Measurements from ENCODE around the gene CERS6. TPM values are rescaled to one million over a fixed set of nuclear protein-coding genes. Genes with fewer than 3 reads are reported as not detected.

CERS6 gene
- total RNA-seq, 1 donor from 2014 or later: 66.5 TPM

DNA sequence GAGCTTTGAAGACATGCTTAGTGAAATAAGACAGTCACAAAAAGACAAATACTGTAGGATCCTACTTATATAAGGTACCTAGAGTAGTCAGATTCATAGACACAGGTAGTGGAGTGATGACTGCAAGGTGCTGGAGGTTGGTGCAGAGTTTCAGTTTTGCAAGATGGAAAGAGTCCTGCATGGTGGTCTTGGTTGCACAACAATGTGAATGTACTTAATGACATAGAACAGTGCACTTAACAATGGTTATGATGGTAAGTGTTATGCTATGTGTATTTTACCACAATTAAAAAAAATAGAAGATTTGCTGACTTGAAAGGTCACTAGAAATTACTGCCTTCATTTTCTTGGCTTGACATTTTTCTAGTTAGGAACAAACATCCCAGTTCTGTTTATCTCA is 9.5 kb downstream of the CERS6 start:
- DNase-seq (ENCODE audit: low spot score in 2 of 2, unreplicated experiment in 2 of 2): no peak
- Mint-ChIP-seq H3K27me3 (ENCODE audit: low read depth) (no peaks in the 10 kb centered on the region), H3K36me3 (peaks cover 2% of the 10 kb centered on the region), H3K4me3 (no peak overlapping the region), H3K4me1 (peaks cover 78% of the 10 kb centered on the region), H3K9me3 (no peaks in the 10 kb centered on the region), H3K27ac (peak overlapping the region; percentile 94)
- TF ChIP-seq, protein P1, sequence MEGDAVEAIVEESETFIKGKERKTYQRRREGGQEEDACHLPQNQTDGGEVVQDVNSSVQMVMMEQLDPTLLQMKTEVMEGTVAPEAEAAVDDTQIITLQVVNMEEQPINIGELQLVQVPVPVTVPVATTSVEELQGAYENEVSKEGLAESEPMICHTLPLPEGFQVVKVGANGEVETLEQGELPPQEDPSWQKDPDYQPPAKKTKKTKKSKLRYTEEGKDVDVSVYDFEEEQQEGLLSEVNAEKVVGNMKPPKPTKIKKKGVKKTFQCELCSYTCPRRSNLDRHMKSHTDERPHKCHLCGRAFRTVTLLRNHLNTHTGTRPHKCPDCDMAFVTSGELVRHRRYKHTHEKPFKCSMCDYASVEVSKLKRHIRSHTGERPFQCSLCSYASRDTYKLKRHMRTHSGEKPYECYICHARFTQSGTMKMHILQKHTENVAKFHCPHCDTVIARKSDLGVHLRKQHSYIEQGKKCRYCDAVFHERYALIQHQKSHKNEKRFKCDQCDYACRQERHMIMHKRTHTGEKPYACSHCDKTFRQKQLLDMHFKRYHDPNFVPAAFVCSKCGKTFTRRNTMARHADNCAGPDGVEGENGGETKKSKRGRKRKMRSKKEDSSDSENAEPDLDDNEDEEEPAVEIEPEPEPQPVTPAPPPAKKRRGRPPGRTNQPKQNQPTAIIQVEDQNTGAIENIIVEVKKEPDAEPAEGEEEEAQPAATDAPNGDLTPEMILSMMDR (IDR thresholded peaks at IDR 0.05; ENCODE audit: unreplicated experiment): no peak

DNA sequence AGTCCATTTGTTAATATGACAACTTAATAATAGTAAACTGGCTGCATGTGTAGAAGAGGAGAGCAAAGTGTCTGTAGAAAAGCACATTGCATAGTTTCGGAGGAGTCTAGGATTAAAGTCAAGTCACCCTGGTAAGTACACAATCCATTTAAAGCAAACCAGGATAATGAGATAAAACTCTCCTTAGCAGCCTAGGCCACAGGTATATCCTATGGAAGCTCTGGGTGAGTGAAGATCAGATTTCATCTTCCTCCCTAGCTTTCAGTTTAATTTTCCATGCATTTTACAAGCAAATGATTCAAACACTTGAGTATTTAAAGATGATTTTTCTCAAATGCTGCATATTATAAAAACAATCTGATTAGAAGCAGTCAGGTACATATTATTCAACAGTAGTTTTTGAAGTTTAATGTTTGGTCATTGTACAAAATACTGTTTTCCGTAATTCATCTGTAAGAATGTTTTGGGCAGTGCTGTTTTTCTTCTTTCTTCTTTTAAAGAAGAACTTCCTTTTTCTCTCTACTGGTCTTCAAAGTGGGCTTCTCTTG is 10.2 kb downstream of the CERS6 start:
- peak overlapping the region; percentile 22 for H3K4me3 Mint-ChIP-seq
- peaks cover 78% of the 10 kb centered on the region for H3K4me1 Mint-ChIP-seq
- H3K9me3 Mint-ChIP-seq: no peaks in the 10 kb centered on the region
- H3K27me3 Mint-ChIP-seq (ENCODE audit: low read depth): no peaks in the 10 kb centered on the region
- DNase-seq (ENCODE audit: low spot score in 2 of 2, unreplicated experiment in 2 of 2): no peak
- H3K27ac Mint-ChIP-seq: peak overlapping the region; percentile 94
- TF ChIP-seq, protein P1 (IDR thresholded peaks at IDR 0.05; ENCODE audit: unreplicated experiment): no peak
- H3K36me3 Mint-ChIP-seq: peaks cover 2% of the 10 kb centered on the region

GRCh38 chr2:168466834-168467565 is 10.9 kb downstream of the CERS6 start:
- Mint-ChIP-seq H3K4me1 (peaks cover 79% of the 10 kb centered on the region), H3K27me3 (ENCODE audit: low read depth) (no peaks in the 10 kb centered on the region), H3K4me3 (peak overlapping the region; percentile 25), H3K9me3 (no peaks in the 10 kb centered on the region), H3K36me3 (peaks cover 2% of the 10 kb centered on the region), H3K27ac (peak overlapping the region; percentile 94)
- DNase-seq (ENCODE audit: low spot score in 2 of 2, unreplicated experiment in 2 of 2): no peak
- TF ChIP-seq, protein P1 (IDR thresholded peaks at IDR 0.05; ENCODE audit: unreplicated experiment): no peak

DNA sequence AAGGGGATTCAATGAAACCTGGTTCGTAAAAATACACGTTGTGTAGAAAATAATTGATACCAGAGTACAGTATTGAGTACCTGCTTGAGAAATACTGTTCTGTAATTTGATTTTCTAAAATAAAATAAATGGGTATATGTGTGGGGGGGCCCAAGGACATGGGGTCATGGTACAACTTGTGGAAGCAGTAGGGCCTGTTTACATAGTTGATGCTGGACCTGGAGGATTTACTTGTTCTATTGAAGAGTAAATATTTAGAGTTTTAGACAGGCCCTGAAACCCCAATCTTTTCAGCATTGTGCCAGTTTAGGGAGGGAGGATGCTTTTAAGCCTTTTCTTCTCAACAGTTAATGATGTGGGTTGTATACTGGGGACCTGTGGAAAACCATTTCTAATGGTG is 11.7 kb downstream of the CERS6 start:
- H3K4me3 Mint-ChIP-seq: no peak overlapping the region
- H3K27ac Mint-ChIP-seq: peak overlapping the region; percentile 94
- peaks cover 81% of the 10 kb centered on the region for H3K4me1 Mint-ChIP-seq
- peaks cover 4% of the 10 kb centered on the region for H3K36me3 Mint-ChIP-seq
- TF ChIP-seq, protein P1 (IDR thresholded peaks at IDR 0.05; ENCODE audit: unreplicated experiment): no peak
- DNase-seq (ENCODE audit: low spot score in 2 of 2, unreplicated experiment in 2 of 2): no peak
- H3K27me3 Mint-ChIP-seq (ENCODE audit: low read depth): no peaks in the 10 kb centered on the region
- H3K9me3 Mint-ChIP-seq: no peaks in the 10 kb centered on the region

DNA sequence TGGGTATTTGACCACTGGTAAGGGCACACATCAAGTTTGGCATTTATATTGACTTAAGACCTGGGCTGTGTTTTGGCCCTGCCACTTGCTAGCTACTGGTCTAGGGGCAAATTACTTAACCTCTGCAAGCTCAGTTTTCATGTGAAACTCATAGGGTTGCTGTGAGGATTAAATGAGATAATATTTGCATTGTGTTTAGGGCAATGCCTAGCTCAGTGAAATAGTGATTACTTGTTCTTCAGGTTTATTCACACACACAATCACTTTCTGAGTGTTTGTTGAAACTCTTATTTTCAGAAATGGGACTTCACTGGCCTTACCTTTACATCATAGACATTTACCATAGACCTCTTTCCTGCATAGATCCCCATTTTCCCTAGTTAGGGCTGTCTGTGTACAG is 12.3 kb downstream of the CERS6 start:
- no peaks in the 10 kb centered on the region for H3K27me3 Mint-ChIP-seq (ENCODE audit: low read depth)
- no peaks in the 10 kb centered on the region for H3K9me3 Mint-ChIP-seq
- peaks cover 4% of the 10 kb centered on the region for H3K36me3 Mint-ChIP-seq
- DNase-seq (ENCODE audit: low spot score in 2 of 2, unreplicated experiment in 2 of 2): no peak
- H3K4me3 Mint-ChIP-seq: no peak overlapping the region
- peak overlapping the region; percentile 94 for H3K27ac Mint-ChIP-seq
- H3K4me1 Mint-ChIP-seq: peaks cover 85% of the 10 kb centered on the region
- TF ChIP-seq, protein P1 (IDR thresholded peaks at IDR 0.05; ENCODE audit: unreplicated experiment): no peak
